Medulla oblongata (tissue), 1 donor: Measurements from ENCODE around the gene TAGLN.
"Not testable (repeated sequence)": the region's sequence is repeated elsewhere in the genome, so short reads cannot be mapped to it uniquely, and the experiment has no call there.

Experiments used
- DNase-seq: peaks from one replicate; pipeline ENCODE4 v3.0.0-alpha.2; 2015; ENCODE audit errors: extremely low spot score

The TAGLN gene

DNA sequence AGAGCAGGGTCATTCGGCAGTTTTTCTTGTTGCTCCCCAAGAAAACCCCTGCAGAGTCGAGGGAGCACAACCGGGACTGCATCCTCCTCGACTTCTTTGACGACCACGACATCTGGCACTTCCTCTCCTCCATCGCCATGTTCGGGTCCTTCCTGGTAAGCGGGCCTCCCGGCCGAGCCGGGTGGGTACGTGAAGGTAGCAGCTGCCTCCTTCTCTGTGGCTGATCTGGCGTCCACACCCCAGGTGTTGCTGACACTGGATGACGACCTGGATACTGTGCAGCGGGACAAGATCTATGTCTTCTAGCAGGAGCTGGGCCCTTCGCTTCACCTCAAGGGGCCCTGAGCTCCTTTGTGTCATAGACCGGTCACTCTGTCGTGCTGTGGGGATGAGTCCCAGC is 3.4 kb upstream of the TAGLN start:
- DNase-seq = no peak

GRCh38 chr11:117197006-117197405 is 2.2 kb upstream of the TAGLN start:
- DNase-seq = no peak

DNA sequence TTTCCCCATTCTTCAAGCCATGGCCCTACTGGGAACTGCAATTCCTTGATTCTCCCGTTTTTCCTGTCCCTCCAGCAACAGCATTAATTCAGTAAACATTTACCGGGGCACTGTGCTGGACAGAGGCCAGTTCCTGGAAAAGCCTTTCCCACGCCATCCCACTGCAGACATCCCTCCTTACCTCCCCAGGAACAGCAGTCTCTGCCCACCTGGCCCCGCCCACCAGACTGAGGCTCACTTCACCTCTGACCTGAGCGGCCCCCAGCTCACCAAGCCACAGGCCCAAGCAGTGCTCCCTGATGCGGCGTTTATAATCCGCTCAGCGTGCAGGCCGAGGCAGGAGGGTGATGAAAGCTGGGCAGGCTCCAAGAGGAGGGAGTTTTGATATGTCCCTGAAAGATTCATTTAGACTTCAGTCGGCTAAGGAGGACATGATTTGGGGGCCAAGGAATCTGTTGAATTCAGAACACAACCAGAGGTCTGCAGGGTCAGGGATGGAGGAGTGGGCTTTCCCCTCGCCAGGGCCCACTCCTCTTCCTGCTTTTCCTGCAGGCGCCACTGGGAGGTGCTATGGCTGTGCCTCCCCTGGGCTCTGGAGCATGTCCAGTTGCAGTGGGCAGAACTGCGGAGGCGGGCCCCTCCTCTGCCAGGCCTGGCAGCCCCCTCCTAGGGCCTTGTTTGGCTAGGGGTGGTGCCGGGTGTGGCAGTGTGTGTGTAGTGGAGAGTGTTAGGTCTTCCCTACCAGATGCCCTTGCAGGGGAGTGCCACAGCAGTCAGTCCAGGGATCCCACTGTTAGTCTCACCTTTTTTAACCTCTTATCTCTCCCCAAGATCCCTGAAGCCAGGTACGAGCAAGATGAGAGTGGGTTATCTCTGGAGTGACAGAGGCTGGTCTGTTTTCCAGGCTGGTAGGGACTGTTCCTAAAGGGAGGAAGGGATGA is 1.4 kb upstream of the TAGLN start:
- no peak for DNase-seq

DNA sequence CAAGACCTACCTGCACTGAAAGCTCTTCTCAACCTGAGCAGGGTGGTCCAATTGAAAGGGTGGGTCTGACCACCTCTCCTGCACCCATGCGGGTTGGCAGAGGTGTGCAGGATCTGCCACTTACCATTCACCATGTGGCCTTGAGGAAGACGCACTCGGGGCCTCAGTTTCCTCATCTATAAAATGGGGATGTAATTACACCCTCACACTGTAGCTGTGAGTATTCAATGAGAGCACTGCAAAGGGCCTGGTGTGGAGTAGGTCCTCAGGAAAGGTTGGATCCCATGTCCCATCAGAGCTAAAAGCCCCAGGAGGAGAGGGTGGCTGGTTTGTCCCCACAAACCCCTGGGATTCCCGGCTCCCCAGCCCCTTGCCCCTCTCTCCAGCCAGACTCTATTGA is 557 bp upstream of the TAGLN start:
- DNase-seq = no peak

GRCh38 chr11:117199916-117200812 is 994 bp downstream of the TAGLN start:
- no peak for DNase-seq

DNA sequence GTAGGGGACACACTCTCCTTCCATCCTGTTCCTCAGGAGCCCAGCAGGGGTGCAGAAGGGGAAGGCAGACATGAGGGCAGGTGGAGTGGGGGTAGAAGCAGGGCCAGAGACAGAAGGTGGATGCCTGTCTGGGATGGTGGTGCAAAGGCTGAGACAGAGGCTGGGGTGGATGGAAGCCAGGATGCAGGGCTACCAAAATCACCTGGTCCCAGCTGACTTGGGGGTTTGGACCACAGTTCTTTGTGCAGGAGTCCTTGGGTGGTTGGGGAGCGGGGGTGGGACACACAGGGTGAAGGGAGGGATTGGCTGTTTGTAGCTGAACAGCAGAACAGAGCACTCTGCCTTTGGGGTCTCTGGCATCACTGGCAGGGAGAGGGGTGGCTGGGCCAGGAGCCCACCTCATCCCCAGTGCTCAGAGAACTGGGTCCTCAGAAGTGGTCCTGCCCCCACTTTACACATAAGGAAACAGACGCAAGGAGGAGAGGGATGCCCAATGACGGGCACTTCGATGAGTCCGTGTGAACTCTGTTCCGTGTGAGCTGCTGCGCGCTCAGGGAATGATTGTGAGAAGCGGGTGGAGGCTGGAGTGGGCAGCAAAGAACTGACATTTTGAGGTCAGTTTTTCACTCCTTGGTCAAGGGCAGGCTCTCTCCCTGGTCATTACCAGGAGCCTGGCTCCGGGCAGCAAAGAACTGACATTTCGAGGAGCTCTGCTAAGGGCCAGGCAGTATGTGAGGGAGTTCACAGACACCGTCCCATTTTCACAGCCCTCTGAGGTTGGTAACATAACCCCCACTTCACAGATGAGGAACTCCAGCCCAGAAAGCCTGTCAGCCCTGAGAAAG is 1.9 kb downstream of the TAGLN start:
- no peak for DNase-seq

DNA sequence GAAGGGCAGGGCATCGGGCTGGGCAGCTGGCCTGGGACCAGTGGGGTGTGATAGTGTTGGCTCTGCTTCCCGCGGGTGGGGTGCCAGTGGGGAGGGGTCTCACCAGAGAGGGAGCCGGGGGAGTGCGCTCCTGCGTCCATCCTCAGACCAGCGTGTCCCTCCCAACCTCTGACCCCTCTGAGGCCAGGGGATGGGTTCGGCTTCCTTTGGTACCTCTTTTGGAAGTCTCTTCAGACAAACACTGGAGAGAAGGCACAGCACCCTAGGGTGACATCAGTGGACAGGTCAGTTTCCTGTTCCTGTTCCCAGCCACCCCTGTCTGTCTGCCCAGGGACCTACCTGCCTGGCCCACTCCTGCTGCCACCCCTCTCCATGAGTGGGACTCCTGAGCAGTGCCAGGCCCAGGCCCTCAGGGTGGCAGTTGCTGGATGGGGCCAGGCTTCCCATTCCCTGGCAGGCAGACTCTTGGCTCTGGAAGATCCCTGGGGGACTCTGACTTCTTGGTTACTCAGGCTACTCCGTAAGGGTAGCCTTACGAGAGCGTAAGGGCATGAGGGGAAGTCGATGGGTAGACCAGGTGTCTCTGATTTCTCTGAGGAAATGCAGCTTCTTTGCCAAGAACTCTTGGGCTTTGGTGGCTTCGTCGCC is 2.6 kb downstream of the TAGLN start:
- no peak for DNase-seq

DNA sequence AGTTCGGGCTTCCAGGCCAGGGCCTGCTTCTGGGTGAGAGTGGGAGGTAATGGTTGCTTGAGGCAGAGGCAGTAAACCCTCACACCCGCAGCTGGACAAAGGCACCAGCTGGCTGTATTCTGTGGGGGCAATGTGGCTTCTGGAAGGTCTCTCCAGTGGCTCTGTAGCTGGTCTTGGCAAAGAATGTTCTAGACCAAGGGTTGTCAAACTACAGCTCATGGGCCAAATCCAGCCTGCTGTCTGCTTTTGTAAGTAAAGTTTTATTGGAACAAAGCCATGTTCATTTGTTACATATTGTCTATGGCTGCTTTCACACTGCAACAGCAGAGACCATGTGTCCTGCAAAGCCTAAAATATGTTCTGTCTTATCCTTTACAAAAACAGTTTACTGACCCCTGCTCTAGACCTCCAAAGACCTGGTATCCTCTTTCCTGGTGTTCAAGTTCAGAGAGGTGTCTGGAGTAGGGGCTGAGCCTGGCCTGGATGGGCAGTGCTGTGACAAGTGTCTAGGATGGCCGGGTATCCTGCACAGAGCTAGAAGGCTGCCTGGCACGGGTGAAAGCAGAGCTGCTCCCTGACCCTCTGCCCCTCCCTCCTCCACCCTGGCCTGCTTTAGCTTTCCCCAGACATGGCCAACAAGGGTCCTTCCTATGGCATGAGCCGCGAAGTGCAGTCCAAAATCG is 3.4 kb downstream of the TAGLN start:
- DNase-seq = no peak

DNA sequence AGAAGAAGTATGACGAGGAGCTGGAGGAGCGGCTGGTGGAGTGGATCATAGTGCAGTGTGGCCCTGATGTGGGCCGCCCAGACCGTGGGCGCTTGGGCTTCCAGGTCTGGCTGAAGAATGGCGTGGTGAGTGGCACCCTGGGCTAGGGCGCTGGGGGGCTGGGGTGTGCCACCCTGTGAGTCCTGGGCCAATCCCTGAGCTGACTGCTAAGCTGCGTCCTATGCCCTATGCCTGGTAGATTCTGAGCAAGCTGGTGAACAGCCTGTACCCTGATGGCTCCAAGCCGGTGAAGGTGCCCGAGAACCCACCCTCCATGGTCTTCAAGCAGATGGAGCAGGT is 3.9 kb downstream of the TAGLN start:
- no peak for DNase-seq

DNA sequence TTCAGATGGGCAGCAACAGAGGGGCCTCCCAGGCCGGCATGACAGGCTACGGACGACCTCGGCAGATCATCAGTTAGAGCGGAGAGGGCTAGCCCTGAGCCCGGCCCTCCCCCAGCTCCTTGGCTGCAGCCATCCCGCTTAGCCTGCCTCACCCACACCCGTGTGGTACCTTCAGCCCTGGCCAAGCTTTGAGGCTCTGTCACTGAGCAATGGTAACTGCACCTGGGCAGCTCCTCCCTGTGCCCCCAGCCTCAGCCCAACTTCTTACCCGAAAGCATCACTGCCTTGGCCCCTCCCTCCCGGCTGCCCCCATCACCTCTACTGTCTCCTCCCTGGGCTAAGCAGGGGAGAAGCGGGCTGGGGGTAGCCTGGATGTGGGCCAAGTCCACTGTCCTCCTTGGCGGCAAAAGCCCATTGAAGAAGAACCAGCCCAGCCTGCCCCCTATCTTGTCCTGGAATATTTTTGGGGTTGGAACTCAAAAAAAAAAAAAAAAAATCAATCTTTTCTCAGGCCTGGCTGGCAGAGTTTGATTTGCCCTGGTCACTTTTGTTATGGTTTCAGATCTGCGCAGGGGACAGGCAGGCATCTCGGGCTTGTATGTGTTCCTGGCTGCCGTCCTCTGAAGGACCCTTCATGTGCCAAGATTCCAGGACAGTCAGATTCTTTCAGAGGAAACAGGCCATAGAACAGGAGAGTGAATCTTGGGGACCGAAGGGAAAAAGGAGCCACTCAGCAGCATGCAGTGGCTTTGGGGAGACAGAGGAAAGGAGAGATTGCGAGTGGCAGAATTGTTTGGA is 5.3 kb downstream of the TAGLN start:
- no peak for DNase-seq

GRCh38 chr11:117205211-117205818 is 6.1 kb downstream of the TAGLN start:
- no peak for DNase-seq

DNA sequence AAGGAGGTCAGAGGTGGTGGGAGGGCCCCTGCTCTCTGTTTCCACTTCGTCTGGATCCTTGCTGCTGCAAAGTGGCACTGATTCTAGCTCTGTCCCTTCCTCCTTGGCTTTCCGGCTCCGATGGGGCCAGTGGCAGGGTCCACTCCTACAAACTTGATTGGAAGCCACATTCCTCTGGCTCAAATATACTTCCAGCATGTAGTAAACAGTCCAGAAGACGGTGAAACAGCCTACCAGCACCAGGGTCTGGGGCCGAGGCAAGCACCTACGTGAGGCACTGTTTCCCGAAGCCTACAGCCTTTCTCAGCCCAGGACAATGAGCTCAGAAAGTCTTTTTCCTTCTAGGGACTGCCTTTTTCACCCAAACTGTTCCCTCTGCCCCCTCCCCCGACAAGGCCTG is 6.9 kb downstream of the TAGLN start:
- DNase-seq = not testable (repeated sequence)

- not testable (repeated sequence) for DNase-seq
Measured at GRCh38 chr11:117206859-117207258, 7.7 kb downstream of the TAGLN start.

GRCh38 chr11:117207481-117207880 is 8.3 kb downstream of the TAGLN start:
- not testable (repeated sequence) for DNase-seq

DNA sequence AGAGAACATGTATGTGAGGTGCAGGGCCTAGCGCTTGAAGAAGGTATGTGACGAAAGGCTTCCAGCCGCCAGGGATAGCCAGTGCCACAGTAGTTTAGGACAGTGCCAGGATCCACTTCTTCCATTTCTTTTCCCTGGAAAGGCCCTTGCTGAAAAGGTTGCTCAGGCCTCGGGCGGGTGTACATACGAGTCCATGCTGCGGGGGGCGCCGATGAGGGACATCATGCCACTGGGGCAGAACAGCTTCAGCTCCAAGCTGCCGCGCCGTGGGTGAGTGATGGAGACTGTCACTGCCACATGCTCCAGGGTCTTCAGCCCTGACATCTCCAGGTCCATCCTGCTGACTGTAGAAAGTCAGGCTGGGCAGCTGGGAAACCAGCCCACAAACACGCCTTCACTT is 9.5 kb downstream of the TAGLN start:
- not testable (repeated sequence) for DNase-seq

DNA sequence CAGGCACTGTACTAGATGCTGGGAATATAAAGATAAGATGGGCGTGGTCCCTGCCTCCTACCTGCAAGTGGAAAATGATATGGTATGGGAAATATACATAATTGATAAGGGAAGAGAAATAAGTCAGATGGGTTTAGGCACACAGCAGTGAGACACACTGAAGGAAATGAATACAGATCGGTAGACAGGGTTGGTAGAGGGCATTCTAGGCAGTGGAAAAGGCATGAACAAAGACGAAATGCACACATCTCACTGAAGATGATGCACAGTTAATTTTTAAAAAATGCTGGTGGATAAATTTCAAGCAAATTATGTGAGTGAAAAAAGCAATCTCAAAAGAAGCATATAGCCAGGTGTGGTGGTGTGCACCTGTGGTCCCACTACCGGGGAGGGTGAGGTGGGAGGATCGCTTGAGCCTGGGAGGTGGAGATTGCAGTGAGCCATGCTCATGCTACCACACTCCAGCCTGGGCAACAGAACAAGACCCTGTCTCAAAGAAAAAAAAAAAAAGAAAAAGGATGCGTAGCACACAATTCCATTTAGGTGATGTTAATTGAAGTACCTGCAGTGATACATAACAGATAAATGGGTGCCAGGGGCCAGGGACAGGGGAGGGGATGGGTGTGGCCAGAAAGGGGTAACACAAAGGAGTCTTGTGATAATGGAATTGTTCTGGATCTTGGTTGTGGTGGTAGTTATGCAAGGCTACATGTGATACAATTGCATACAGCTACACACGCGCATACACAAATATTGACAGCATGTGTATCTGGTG is 10.4 kb downstream of the TAGLN start:
- DNase-seq = not testable (repeated sequence)

GRCh38 chr11:117210620-117211019 is 11.4 kb downstream of the TAGLN start:
- no peak for DNase-seq

DNA sequence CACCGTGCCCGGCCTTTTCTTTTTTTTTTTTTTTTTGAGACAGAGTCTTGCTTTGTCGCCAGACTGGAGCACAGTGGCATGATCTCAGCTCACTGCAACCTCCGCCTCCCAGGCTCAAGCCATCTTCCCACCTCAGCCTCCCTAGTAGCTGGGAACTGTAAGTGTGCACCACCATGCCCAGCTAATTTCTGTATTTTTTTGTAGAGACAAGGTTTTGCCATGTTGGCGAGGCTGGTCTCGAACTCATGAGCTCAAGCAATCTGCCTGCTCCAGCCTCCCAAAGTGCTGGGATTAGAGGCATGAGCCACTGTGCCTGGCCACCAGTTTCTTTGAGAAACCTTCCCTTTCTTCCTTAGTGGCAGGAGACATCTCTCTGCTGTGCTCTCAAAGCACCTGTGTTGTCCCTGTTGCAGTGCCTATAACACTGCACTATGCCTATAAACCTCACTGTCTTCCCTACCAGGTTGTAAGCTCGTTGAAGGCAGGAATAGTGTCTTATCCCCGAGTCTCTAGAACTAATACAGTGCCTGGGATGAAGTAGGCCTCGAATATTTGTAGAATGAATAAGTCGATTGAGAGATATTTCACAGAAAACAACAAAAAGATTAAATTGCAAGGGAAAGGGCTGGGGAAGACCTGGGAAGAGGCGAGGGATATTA is 13.7 kb downstream of the TAGLN start:
- no peak for DNase-seq
